ENCODE data around the gene CRB3. TPM values are rescaled to one million over a fixed set of nuclear protein-coding genes. Genes with fewer than 3 reads are reported as not detected.

The CRB3 gene
- total RNA-seq, 4 donors from 2014 or later = 57.9 to 391 (median 229) TPM

GRCh38 chr19:6446452-6446851 lies 17.6 kb upstream of the CRB3 start:
- H3K4me3 ChIP-seq = no peak overlapping the region
- no peak for DNase-seq
- H3K36me3 ChIP-seq = peaks cover 0 to 15% (median 0%) of the 10 kb centered on the region in 4 donors
- H3K27me3 ChIP-seq = no peaks in the 10 kb centered on the region
- 98% methylated on average over 3 of the region's 3 CpGs; no CpG with 5 or more reads in 1 of the 2 donors for WGBS, 2 donors (ENCODE audit: low coverage in 1 of 2)
- no peaks in the 10 kb centered on the region for H3K9me3 ChIP-seq
- TF ChIP-seq POLR2A (IDR thresholded peaks at IDR 0.05) (no peak), EP300 (IDR thresholded peaks at IDR 0.05; ENCODE audit: low read depth) (no peak), POLR2AphosphoS5 (IDR thresholded peaks at IDR 0.05) (no peak), CTCF (IDR thresholded peaks at IDR 0.05) (no peak)
- intact Hi-C loops (cut with DNase I; ENCODE audit: low total_unique reads) = no loop called here
- H3K27ac ChIP-seq = no peak overlapping the region
- in situ Hi-C loops (cut with MboI; ENCODE audit: low pct_ligation_motif_present in 1 of 4, low pct_unique_long_range_greater_than_20kb in 1 of 4, low sequenced_read_pairs in 3 of 4) = no loop called here
- no peaks in the 10 kb centered on the region for H3K4me1 ChIP-seq

GRCh38 chr19:6448045-6448444 lies 16.0 kb upstream of the CRB3 start:
- Histone ChIP-seq H3K9me3 (no peaks in the 10 kb centered on the region), H3K36me3 (peaks cover 0 to 21% (median 0%) of the 10 kb centered on the region in 4 donors), H3K4me1 (no peaks in the 10 kb centered on the region), H3K27me3 (no peaks in the 10 kb centered on the region), H3K4me3 (no peak overlapping the region), H3K27ac (no peak overlapping the region)
- 89 to 100% methylated on average over 2 to 3 of the region's 3 CpGs for WGBS, 2 donors (ENCODE audit: low coverage in 1 of 2)
- in situ Hi-C loops (cut with MboI; ENCODE audit: low pct_ligation_motif_present in 1 of 4, low pct_unique_long_range_greater_than_20kb in 1 of 4, low sequenced_read_pairs in 3 of 4) (no loop called here), intact Hi-C loops (cut with DNase I; ENCODE audit: low total_unique reads) (no loop called here)
- TF ChIP-seq POLR2A (IDR thresholded peaks at IDR 0.05) = no peak
- TF ChIP-seq EP300 (IDR thresholded peaks at IDR 0.05; ENCODE audit: low read depth) = no peak
- no peak for TF ChIP-seq POLR2AphosphoS5 (IDR thresholded peaks at IDR 0.05)
- TF ChIP-seq CTCF (IDR thresholded peaks at IDR 0.05) = no peak
- DNase-seq = no peak

GRCh38 chr19:6450166-6450565 lies 13.9 kb upstream of the CRB3 start:
- intact Hi-C loops (cut with DNase I; ENCODE audit: low total_unique reads) = no loop called here
- in situ Hi-C loops (cut with MboI; ENCODE audit: low pct_ligation_motif_present in 1 of 4, low pct_unique_long_range_greater_than_20kb in 1 of 4, low sequenced_read_pairs in 3 of 4) = no loop called here
- Histone ChIP-seq H3K9me3 (no peaks in the 10 kb centered on the region), H3K4me3 (no peak overlapping the region), H3K36me3 (peaks cover 0 to 33% (median 7%) of the 10 kb centered on the region in 4 donors), H3K27ac (no peak overlapping the region), H3K27me3 (no peaks in the 10 kb centered on the region), H3K4me1 (no peaks in the 10 kb centered on the region)
- no peak for TF ChIP-seq POLR2A (IDR thresholded peaks at IDR 0.05)
- TF ChIP-seq EP300 (IDR thresholded peaks at IDR 0.05; ENCODE audit: low read depth) = no peak
- TF ChIP-seq CTCF (IDR thresholded peaks at IDR 0.05) = no peak
- no peak for TF ChIP-seq POLR2AphosphoS5 (IDR thresholded peaks at IDR 0.05)
- 94 to 99% methylated on average over 4 to 5 of the region's 5 CpGs for WGBS, 2 donors (ENCODE audit: low coverage in 1 of 2)
- no peak for DNase-seq

- in situ Hi-C loops (cut with MboI; ENCODE audit: low pct_ligation_motif_present in 1 of 4, low pct_unique_long_range_greater_than_20kb in 1 of 4, low sequenced_read_pairs in 3 of 4) = no loop called here
- WGBS, 2 donors (ENCODE audit: low coverage in 1 of 2) = 90 to 93% methylated on average over 6 to 7 of the region's 7 CpGs
- no peak for TF ChIP-seq EP300 (IDR thresholded peaks at IDR 0.05; ENCODE audit: low read depth)
- no peak for TF ChIP-seq CTCF (IDR thresholded peaks at IDR 0.05)
- TF ChIP-seq POLR2AphosphoS5 (IDR thresholded peaks at IDR 0.05) = no peak
- TF ChIP-seq POLR2A (IDR thresholded peaks at IDR 0.05) = no peak
Observed at GRCh38 chr19:6451583-6452222, 12.4 kb upstream of the CRB3 start.

More at GRCh38 chr19:6451583-6452222, 12.4 kb upstream of the CRB3 start:
- H3K36me3 ChIP-seq = peaks cover 0 to 28% (median 7%) of the 10 kb centered on the region in 4 donors
- no peak for DNase-seq
- H3K4me1 ChIP-seq = no peaks in the 10 kb centered on the region
- H3K4me3 ChIP-seq = no peak overlapping the region
- H3K9me3 ChIP-seq = no peaks in the 10 kb centered on the region
- intact Hi-C loops (cut with DNase I; ENCODE audit: low total_unique reads) = no loop called here
- no peak overlapping the region for H3K27ac ChIP-seq
- H3K27me3 ChIP-seq = no peaks in the 10 kb centered on the region
